Small intestine (tissue), 7 donors: ENCODE data around the gene CCDC107. TPM values are rescaled to one million over a fixed set of nuclear protein-coding genes. Genes with fewer than 3 reads are reported as not detected.

Source experiments
- DNase-seq, 2 donors: peaks; one replicate each; pipeline versions ENCODE4 v3.0.0 to v3.0.0-alpha.2; 2013
- FAIRE-seq: peaks from 2 replicates; lab custom pipeline; 2012; peaks lifted over from hg19 to GRCh38; lab: Jason Lieb, UNC
- H3K27ac ChIP-seq, 3 donors: one replicate each; pipeline ENCODE4 v1.5.1; 2013; ENCODE audit warnings: low read length in 2 of 3, mild to moderate bottlenecking in 2 of 3, control low read depth in 1 of 3, inconsistent platforms in 1 of 3, low read depth in 1 of 3, moderate library complexity in 1 of 3
- H3K27me3 ChIP-seq, 3 donors: one replicate each; pipeline ENCODE4 v1.6.1; 2013; ENCODE audit warnings: low read length in 3 of 3, inconsistent platforms in 1 of 3; ENCODE audit not compliant: control insufficient read depth in 3 of 3, insufficient read depth in 3 of 3
- H3K36me3 ChIP-seq, 3 donors: one replicate each; pipeline ENCODE4 v1.6.1; 2013; ENCODE audit warnings: low read length in 3 of 3, inconsistent platforms in 1 of 3, low read depth in 1 of 3, mild to moderate bottlenecking in 1 of 3, moderate library complexity in 1 of 3; ENCODE audit not compliant: control insufficient read depth in 3 of 3, insufficient read depth in 2 of 3
- H3K4me1 ChIP-seq, 3 donors: one replicate each; pipeline ENCODE4 v1.6.1; 2013; ENCODE audit warnings: low read length in 2 of 3, inconsistent platforms in 1 of 3, low read depth in 1 of 3, mild to moderate bottlenecking in 1 of 3, moderate library complexity in 1 of 3; ENCODE audit not compliant: control insufficient read depth in 3 of 3, insufficient read depth in 2 of 3
- H3K4me3 ChIP-seq, 3 donors: one replicate each; pipeline ENCODE4 v1.5.1; 2013; ENCODE audit warnings: low read length in 3 of 3, control low read depth in 1 of 3, inconsistent platforms in 1 of 3, low read depth in 1 of 3, mild to moderate bottlenecking in 1 of 3, moderate library complexity in 1 of 3
- H3K9me3 ChIP-seq, 2 donors: one replicate each; pipeline ENCODE4 v1.6.1; 2013; ENCODE audit warnings: low read depth in 1 of 2, low read length in 1 of 2; ENCODE audit not compliant: control insufficient read depth in 2 of 2, insufficient read depth in 1 of 2
- WGBS, 3 donors: extraction: QIAGEN DNeasy Blood & Tissue Kit; methylation state at CpG; one replicate each; pipeline ENCODE4 v1.1.7; 2013; 5-methylcytosine and 5-hydroxymethylcytosine counted together
- polyA plus RNA-seq, 4 donors: library from polyadenylated mRNA; stranded (reverse) in 3 of 4; unstranded in 1 of 4; fragments of 200-250 nt in 3 of 4; fragments of 120-200 nt in 1 of 4; gene quantifications; one replicate each; pipeline versions ENCODE4 v1.2.1 to v1.2.3, GENCODE V29; 2013
- donor health status: healthy with polysubstance abuse.
- donor health status: control.
- donor health status: control.
- donor health status: Bipolar disorder and iron deficiency.
- donor health status: healthy.

Gene CCDC107
- polyA plus RNA-seq, 4 donors = 10.6 to 49.0 (median 27.3) TPM

- Histone ChIP-seq H3K36me3 (peaks cover 36 to 78% (median 56%) of the 10 kb centered on the region in 3 donors), H3K4me3 (no peak overlapping the region), H3K27me3 (no peaks in the 10 kb centered on the region), H3K9me3 (no peaks in the 10 kb centered on the region), H3K27ac (no peak overlapping the region), H3K4me1 (peaks cover 0 to 7% (median 0%) of the 10 kb centered on the region in 3 donors)
- DNase-seq (no peak), FAIRE-seq (no peak)
- WGBS, 3 donors = 86 to 90% (median 90%) methylated on average over 11 of the region's 11 CpGs
These were observed 41.9 kb downstream of the CCDC107 start for GRCh38 chr9:35700031-35700430.

- FAIRE-seq (no peak), DNase-seq (no peak)
- Histone ChIP-seq H3K27ac (no peak overlapping the region), H3K4me3 (no peak overlapping the region), H3K27me3 (no peaks in the 10 kb centered on the region), H3K9me3 (no peaks in the 10 kb centered on the region), H3K4me1 (peaks cover 0 to 3% (median 0%) of the 10 kb centered on the region in 3 donors), H3K36me3 (peaks cover 45 to 87% (median 65%) of the 10 kb centered on the region in 3 donors)
These were observed 42.9 kb downstream of the CCDC107 start for GRCh38 chr9:35700942-35701341.

GRCh38 chr9:35702696-35703095, 44.6 kb downstream of the CCDC107 start:
- WGBS, 3 donors = 93 to 98% (median 96%) methylated on average over 6 to 7 of the region's 7 CpGs
- H3K4me1 ChIP-seq = no peaks in the 10 kb centered on the region
- peaks cover 54 to 89% (median 76%) of the 10 kb centered on the region in 3 donors for H3K36me3 ChIP-seq
- H3K9me3 ChIP-seq = no peaks in the 10 kb centered on the region
- H3K27ac ChIP-seq = no peak overlapping the region
- no peaks in the 10 kb centered on the region for H3K27me3 ChIP-seq
- H3K4me3 ChIP-seq = no peak overlapping the region
- DNase-seq (no peak), FAIRE-seq (no peak)

- FAIRE-seq (no peak), DNase-seq (no peak)
- 95 to 97% (median 96%) methylated on average over 26 of the region's 26 CpGs for WGBS, 3 donors
- Histone ChIP-seq H3K27ac (no peak overlapping the region), H3K4me1 (no peaks in the 10 kb centered on the region), H3K9me3 (no peaks in the 10 kb centered on the region), H3K4me3 (no peak overlapping the region), H3K36me3 (peaks cover 53 to 83% (median 71%) of the 10 kb centered on the region in 3 donors), H3K27me3 (no peaks in the 10 kb centered on the region)
These were observed 46.0 kb downstream of the CCDC107 start for GRCh38 chr9:35703906-35704672.

GRCh38 chr9:35705372-35705771, 47.3 kb downstream of the CCDC107 start:
- H3K4me3 ChIP-seq = no peak overlapping the region
- H3K27ac ChIP-seq = no peak overlapping the region
- no peaks in the 10 kb centered on the region for H3K27me3 ChIP-seq
- H3K36me3 ChIP-seq = peaks cover 48 to 79% (median 63%) of the 10 kb centered on the region in 3 donors
- H3K4me1 ChIP-seq = no peaks in the 10 kb centered on the region
- 75 to 90% (median 76%) methylated on average over 8 of the region's 8 CpGs for WGBS, 3 donors
- no peaks in the 10 kb centered on the region for H3K9me3 ChIP-seq
- DNase-seq (no peak), FAIRE-seq (no peak)

- WGBS, 3 donors = 90 to 95% (median 91%) methylated on average over 7 of the region's 7 CpGs
- Histone ChIP-seq H3K9me3 (no peaks in the 10 kb centered on the region), H3K4me1 (no peaks in the 10 kb centered on the region), H3K4me3 (no peak overlapping the region), H3K27ac (no peak overlapping the region), H3K27me3 (no peaks in the 10 kb centered on the region), H3K36me3 (peaks cover 48 to 83% (median 64%) of the 10 kb centered on the region in 3 donors)
- FAIRE-seq = no peak
- no peak for DNase-seq
These were observed 47.8 kb downstream of the CCDC107 start for GRCh38 chr9:35705836-35706430.

DNA sequence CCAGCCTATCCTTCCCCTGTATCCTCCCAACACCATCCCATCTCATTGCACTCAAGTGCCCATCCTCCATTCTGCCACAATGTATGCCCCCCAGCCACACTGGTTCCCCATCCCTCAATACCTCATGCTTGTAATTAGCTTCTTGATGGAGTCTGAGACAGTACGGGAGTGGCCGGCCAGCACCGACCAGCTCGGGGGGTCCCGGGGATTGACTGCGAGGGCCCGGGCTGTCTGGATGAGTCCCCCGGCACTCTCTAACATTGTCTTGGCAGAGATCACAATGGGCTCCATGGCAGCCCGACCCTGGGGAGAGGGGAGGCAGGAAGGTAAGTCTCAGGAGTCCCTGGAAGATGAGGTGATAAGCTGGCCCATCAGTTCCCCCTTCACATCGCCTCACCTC, 48.9 kb downstream of the CCDC107 start:
- Histone ChIP-seq H3K27ac (no peak overlapping the region), H3K9me3 (no peaks in the 10 kb centered on the region), H3K27me3 (no peaks in the 10 kb centered on the region), H3K36me3 (peaks cover 44 to 86% (median 66%) of the 10 kb centered on the region in 3 donors), H3K4me3 (no peak overlapping the region), H3K4me1 (no peaks in the 10 kb centered on the region)
- WGBS, 3 donors = 86 to 97% (median 87%) methylated on average over 10 of the region's 10 CpGs
- FAIRE-seq (no peak), DNase-seq (no peak)

- no peaks in the 10 kb centered on the region for H3K27me3 ChIP-seq
- no peak overlapping the region for H3K4me3 ChIP-seq
- 94 to 98% (median 95%) methylated on average over 4 of the region's 4 CpGs for WGBS, 3 donors
- no peaks in the 10 kb centered on the region for H3K9me3 ChIP-seq
- DNase-seq = no peak
- FAIRE-seq = no peak
- peaks cover 45 to 89% (median 72%) of the 10 kb centered on the region in 3 donors for H3K36me3 ChIP-seq
- no peaks in the 10 kb centered on the region for H3K4me1 ChIP-seq
- H3K27ac ChIP-seq = no peak overlapping the region
These were observed 50.1 kb downstream of the CCDC107 start for GRCh38 chr9:35708146-35708545.
